HG02571 (cell line): ENCODE data around the gene COL16A1.
"Not testable (repeated sequence)": the region's sequence is repeated elsewhere in the genome, so short reads cannot be mapped to it uniquely, and the experiment has no call there.

Experiments used
- ATAC-seq: cut with Tn5 transposase; IDR thresholded peaks from one replicate; pipeline ENCODE4 v1.9.1; 2021; ENCODE audit warnings: mild to moderate bottlenecking, moderate library complexity; ENCODE audit not compliant: unreplicated experiment

The COL16A1 gene

DNA sequence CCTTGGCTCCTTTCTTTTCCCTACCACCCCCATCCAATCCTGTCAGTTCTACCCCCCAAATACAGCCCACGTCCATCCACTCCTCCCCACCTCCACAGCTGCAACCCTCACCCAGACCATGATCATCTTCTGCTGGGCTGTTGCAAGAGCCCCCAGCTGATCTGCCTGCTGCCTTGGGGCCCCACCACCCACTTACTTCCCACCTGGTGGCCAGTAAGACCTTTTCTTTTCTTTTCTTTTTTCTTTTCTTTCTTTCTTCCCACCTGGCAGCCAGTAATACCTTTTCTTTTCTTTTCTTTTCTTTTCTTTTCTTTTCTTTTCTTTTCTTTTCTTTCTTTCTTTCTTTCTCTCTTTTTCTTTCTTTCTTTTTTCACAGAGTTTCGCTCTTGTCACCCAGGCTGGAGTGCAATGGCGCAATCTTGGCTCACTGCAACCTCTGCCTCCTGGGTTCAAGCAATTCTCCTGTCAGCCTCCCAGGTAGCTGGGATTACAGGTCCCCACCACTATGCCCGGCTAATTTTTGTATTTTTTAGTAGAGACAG lies 3.3 kb upstream of the COL16A1 start:
- ATAC-seq: not testable (repeated sequence)

DNA sequence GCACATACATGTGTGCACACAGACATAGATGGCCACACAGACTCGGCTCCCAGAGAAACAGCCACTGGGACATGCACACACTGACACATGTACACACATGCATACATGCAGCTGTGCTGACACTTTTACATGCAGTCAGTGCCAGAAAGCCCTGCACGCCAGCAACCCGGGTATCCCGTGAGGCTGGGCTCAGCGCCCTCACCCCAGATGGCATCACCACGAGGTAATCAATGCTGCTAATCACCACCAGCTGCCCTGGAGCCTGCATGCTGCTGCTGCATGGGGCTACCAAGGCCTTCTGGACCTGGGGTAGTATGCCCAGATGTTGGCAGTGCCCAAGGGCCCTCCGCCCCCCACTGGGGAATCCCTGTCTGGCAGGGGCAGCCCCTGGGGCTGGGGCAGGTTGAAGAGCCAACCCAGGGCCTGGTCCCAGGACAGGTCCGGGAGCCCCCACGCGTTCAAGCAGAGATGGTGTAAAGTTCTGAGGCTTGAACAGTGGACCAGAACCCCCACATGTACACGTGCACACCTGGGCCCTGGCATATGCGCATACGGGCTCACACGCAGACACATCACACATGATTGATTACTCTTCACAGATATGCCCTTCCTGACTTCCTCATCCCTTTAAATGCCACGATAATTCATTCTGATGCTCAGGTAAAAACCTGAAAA lies 2.7 kb upstream of the COL16A1 start:
- ATAC-seq: no peak

DNA sequence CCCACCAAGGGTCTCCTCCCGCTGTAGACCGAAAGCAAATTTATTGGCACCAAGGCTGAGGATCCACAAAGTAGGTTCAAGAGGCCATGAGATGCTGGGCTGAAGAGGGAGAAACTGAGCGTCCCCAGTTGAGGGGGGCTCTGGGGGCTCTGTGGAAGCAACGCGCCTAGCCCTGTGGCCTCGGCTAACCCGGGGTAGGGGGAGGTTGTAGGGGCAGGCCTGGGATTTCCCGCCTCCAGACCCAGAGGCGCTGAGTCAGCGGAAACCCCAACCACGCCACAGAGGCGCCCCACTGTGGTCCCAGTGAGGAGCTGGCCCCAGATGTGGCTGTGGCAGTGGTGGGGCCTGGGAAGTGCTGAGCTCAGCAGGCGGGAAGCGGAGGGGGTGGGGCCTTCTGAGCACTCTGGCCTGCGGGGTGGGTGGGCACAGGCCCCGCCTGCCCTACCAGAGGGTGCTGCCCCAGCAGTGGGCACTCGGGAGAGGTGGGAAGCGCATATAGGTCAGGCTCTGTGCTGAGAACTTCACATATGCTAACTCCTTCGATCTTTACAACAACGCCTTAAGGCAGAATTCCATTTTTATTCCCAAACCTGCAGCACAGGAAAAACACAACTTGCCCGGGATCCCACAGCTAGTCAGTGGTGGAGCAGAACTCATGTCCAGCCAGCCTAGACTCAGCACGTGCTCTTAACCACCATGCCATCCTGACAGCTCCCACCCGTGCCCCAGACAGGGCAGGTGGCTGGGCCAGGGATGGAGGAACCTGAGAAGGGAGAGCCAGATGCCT lies 1.5 kb upstream of the COL16A1 start:
- ATAC-seq: no peak

DNA sequence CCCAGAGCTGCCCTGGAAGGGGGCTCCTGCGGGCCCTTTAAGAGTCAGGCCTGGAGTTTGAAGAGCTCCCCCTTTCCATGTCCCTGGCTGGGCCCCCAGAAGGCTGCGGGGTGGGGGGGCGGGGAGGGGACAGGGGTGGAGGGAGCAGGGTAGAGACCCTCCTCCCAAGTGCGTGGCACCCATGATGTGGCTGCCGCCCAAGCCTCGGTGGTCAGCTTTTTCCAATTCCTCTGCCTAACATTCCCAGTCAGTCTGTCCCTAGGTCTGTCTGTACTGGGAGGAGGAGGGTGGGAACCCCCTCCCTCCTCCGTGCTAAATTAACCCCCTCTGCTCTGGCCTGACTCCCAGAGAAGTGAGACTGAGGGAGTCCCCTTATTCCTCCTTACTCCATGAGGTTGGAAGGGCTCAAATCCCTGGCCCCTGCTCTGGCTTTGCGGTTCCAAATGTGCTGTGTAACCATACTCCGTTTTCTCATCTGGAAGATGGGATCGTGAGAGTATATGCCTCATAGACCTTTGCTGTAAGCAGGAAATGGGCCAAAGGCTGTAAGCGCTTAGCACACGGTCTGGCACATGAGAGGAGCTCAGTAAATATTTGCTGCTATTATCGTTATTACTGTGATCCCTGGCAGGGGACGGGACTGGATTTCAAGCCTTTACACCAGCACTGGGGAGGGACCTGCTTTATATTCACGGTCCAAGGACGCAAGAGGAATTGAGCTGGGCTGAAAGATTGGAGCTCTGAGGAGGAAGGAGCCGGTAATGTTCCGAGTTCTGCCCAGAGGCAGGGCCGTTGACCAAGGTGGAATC lies 658 bp upstream of the COL16A1 start:
- no peak for ATAC-seq

DNA sequence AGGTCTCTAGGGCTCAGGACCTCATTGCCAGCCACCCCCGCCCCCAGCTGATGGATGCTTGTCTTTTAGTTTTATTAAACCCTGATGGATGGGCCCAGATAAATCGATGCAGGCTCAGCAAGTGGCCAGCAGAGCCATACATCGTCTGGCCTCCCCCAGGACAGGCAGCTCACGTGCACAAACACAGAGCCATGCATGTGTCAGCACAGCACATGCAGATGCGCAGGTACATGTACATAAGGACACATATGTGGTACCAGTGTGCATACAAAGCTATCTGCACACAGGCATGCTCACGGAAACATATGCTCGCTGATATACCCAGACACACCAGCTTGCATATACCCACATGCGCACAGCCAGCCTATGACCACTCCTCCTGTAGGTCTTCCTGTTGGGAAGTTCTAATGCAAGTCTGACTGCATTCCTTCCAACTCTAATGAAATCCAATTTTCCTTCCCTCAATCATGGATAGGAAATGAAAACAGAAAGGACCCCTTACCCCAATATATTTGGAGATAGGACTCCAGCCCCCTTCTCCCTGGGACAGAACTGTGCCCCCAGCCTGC lies 897 bp downstream of the COL16A1 start:
- ATAC-seq: no peak

DNA sequence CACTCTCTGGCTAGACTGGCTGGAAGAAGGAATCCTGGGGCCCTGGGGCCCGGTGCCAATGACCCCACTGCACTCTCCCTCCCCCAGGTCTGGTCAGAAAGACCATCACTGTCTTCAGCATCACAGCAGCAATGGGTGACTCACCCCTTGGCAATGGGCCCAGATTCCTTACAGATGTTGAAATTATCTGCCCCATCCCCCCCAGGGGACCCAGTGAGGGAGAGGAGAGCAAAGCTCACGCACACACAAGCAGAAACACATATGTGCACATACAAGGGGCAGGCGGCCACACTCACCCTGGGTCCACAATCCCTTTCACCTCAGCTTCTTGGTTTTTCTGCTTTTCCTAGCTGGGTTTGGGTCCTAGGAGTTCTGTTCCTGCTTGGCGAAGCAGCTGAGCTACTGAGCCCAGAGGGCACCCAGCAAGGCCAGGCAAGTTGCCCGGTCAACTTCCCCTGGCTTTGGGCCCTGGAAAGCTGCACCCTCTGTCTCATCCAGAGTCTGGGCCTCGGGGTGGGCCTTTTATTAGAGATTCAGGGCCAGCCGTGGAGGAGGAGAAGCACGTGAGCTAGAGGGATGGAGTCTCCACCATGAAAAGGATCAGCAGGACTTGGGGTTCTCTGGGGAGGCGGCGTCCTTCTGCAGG lies 2.6 kb downstream of the COL16A1 start:
- no peak for ATAC-seq

DNA sequence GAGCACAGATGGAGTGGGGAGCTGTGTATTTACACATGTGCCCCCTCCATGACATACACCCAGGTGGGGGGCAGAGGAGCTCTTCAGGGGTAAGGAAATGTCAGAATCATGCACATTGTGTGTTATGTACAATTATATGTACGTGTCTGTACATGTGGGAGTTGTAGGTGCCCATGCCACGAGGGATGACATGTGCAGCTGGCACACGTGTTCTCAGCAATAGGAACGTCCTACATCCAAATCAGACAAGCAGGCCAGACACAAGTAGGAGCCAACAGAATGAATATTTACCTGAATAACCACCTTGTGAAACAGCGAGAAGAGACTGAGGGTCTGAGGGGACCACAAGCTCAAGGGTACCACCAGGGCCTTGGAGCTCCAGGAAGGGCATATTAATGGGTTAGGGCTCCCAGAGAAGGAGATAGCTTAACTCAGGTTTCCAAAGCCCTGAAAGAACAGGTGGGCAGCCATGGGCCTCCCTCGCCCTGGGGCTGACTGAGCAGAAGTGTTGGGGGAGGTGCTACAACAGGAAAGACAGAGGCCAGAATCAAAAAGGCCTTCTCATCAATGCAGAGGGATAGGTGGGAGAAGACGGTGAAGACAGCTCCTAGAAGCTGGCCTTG lies 3.2 kb downstream of the COL16A1 start:
- no peak for ATAC-seq

DNA sequence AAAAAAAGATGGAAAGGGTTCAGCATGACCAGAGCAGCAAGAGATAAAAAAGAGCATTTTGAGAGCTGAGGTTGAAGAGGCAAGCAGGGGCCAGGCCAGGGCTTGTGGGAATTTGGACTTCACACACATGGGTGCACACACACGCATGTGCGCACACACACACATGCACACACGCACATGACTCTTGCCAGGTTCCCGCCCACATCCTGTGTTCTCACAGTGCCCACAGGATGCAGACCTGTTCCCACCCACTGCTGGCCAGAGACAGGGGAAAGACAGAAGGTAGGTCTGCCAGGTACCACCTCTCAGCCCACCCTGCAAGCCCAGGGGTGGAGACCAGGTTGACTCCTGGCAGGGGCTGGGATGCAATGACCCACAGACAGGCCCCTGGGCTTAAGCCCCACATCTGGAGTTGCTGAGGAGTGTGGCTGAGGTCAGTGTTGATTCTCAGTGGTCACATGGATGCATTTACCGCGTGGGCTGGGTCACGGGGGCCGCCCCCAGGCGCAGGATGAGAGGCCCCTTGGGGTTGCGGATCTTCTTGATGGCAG lies 4.4 kb downstream of the COL16A1 start:
- no peak for ATAC-seq

DNA sequence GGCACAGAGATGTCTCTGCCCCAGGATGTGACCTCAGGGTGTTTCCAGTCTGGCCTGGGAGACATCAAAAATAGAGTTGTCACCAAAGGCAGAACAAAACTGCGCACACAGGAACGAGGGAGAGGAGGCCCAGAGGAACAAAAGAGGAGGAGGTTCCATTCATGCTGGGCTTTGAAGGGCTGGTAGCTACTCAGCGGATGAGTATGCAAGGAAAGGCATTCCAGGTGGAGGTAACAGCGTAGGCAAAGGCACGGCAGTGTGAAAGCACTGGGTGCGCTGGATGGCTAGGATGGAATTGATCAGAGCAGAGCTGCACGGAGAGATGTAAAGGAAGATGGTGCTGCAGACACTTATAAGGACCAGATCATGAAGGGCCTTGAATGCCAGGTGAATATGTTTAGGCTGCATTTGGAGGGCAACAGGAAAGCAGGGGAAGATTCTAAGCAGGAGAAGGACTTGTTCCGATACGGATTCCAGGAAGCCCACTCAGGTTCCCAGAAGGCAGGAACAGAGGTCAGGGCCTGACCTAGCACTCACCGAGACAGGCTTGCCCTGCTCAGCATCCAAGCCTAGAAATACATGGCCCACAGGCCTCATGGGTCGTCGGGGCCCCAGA lies 6.3 kb downstream of the COL16A1 start:
- no peak for ATAC-seq

- no peak for ATAC-seq
These were observed 7.6 kb downstream of the COL16A1 start for GRCh38 chr1:31696242-31696641.

GRCh38 chr1:31695327-31695726 lies 8.5 kb downstream of the COL16A1 start:
- ATAC-seq: no peak

DNA sequence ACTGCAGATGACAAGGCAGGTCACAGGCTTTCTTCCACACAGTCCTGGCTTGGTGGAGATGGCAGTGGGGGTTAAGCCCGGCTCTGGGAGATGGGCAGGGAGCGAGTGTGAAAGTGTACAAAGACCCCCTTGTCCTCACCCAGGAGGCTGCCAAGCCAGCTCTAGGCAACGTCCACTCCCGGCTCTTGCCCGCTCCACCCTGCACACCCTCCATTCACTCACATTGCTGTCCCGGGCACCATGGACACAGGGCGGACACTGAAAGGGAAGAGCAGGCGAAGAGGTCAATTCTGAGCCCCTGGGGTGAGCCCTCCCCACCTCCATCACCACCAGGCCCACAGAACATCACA lies 8.9 kb downstream of the COL16A1 start:
- ATAC-seq: no peak

DNA sequence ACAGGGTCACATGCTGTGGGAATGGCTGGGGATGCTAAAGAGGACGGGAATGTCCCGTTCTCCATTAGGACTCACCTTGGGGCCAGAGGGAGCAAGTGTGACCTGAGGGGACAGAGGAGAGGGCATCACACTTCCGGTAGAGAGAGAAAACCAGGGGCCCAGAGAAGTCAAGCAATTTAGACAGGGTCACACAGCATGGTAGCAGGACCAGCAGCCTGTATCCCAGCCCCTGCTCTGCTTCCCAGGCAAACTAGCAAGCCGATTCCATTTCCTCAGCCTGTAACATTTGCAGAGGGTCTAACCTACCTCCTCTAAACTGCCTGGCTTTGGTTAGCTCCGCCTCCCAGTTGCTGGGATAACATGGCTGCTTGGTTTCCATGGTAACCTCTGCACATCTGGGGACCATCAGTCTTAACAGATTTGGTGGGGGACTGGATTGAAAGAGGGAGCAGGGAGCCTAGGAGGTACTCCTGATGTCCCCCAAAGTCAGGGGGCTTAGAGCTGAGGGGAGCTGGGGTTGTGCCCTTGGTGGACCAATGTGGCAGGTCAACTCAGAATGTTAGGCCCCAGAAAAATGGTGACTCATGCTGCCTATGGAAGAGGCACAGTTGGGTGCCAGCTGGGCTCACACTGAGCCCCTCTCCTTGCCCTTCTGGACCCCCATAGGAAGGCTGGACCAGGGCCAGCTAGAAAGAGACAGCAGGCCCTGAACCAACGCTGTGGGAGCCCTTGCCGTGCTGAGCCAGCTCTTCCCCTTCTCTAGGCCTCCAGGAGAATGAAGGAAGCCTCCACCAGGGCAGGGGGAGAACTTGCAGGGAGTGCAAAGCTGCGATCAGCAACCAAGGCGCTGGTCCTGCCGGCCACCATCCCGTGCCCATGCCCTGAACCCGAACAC lies 9.5 kb downstream of the COL16A1 start:
- no peak for ATAC-seq

DNA sequence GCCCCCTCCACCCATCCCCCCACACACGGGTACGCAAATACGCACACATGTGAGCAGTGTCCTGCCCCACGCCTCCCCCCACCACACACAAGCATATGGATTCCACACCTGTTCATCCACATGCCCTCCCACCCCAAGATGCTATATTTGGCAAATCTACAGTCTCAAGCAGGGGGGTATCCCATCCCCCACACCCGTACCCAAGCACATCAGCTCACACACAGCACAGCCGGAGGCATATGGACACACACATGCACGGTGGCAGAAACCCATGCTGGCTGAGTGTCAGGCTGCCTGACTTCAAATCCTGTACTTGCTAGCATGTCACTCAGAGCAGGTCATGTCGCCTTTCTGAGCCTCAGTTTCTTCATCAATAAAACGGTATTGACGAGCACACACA lies 10.6 kb downstream of the COL16A1 start:
- no peak for ATAC-seq

GRCh38 chr1:31691951-31692350 lies 11.9 kb downstream of the COL16A1 start:
- ATAC-seq: no peak

GRCh38 chr1:31691446-31691845 lies 12.4 kb downstream of the COL16A1 start:
- ATAC-seq: no peak

- ATAC-seq: no peak
These were observed 12.9 kb downstream of the COL16A1 start for GRCh38 chr1:31690921-31691320.

- ATAC-seq: no peak
These were observed 14.0 kb downstream of the COL16A1 start for GRCh38 chr1:31689854-31690253.

- ATAC-seq: no peak
These were observed 14.4 kb downstream of the COL16A1 start for GRCh38 chr1:31689379-31689778.
